ENCODE data around the gene THBS4. TPM values are rescaled to one million over a fixed set of nuclear protein-coding genes. Genes with fewer than 3 reads are reported as not detected.

Gene THBS4
- total and polyA plus RNA-seq, 10 of the 15 experiments (the other 5 are each of a cell fraction or from before 2014, with no cell fraction given), result 0.31 to 1.7 (median 0.75) TPM

GRCh38 chr5:80125022-80125961 is 90.1 kb downstream of the THBS4 start (continued):
- TF ChIP-seq CBX5 (IDR thresholded peaks at IDR 0.05; ENCODE audit: low read depth), result no peak
- peak; percentile 72; the same call in 1 of the 2 replicates for TF ChIP-seq BCL11A (IDR thresholded peaks at IDR 0.05; ENCODE audit: low read depth, low read length)
- no peak for TF ChIP-seq STAT3 (IDR thresholded peaks at IDR 0.05; ENCODE audit: low read depth, low read length)
- TF ChIP-seq IRF4 (IDR thresholded peaks at IDR 0.05; ENCODE audit: low read depth, low read length), result peak; percentile 84
- TF ChIP-seq ELK1 (IDR thresholded peaks at IDR 0.05; ENCODE audit: low read depth, low read length), result no peak
- no peak for TF ChIP-seq FOXK2 (IDR thresholded peaks at IDR 0.05)
- no peak for TF ChIP-seq BCLAF1 (IDR thresholded peaks at IDR 0.05)
- TF ChIP-seq SMAD5 (IDR thresholded peaks at IDR 0.05; ENCODE audit: low read depth), result no peak
- 0 out of 2 replicates have a peak, but pooled peaks have one; percentile 56 for TF ChIP-seq HDAC2 (IDR thresholded peaks at IDR 0.05)
- no peak for TF ChIP-seq FOXM1 (IDR thresholded peaks at IDR 0.05; ENCODE audit: low read depth, low read length)
- no peak for TF ChIP-seq ZZZ3 (IDR thresholded peaks at IDR 0.05; ENCODE audit: control insufficient read depth, insufficient read length, low read depth)
- no peak for TF ChIP-seq TBL1XR1 (IDR thresholded peaks at IDR 0.05; ENCODE audit: low read depth, low read length)
- peak; percentile 77; the same call in 1 of the 2 replicates for TF ChIP-seq ZBTB40 (IDR thresholded peaks at IDR 0.05; ENCODE audit: borderline replicate concordance)
- peak; percentile 90 for TF ChIP-seq ZNF24 (IDR thresholded peaks at IDR 0.05)
- peak in 1 of 2 experiments; percentile 65; a peak in 2 of 4 replicates for TF ChIP-seq ETV6 (conservative IDR thresholded peaks at IDR 0.05 in 1 of 2, IDR thresholded peaks at IDR 0.05 in 1 of 2; ENCODE audit: borderline replicate concordance in 1 of 2, low read depth in 1 of 2)
- TF ChIP-seq ZNF384 (IDR thresholded peaks at IDR 0.05; ENCODE audit: borderline replicate concordance, low read depth, low read length), result no peak
- no peak for TF ChIP-seq CEBPZ (IDR thresholded peaks at IDR 0.05; ENCODE audit: low read depth, low read length)
- peak; percentile 53; the same call in 1 of the 2 replicates for TF ChIP-seq MTA3 (IDR thresholded peaks at IDR 0.05; ENCODE audit: borderline replicate concordance, low read length)

Data from GM12878 (cell line).